Measurements from ENCODE around the gene EFCAB6.

DNA sequence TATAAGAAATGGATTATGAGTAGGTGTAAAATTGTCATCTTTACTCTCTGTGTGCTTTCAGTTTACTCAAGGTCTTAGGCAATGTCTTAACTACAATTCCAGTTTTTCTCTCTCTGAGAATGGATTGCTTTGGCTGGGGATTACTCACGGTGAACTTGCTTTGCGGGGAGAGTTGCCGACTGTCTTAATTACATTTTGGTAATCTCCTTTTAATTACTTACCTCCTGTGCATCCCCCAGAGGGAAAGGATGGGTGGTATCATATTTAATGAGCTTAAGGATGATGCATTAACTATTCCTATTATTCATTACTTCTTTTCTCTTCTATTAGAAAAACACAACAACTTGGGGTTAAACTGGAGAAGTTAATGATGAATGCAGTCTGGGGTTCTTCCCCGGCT is 240.9 kb downstream of the EFCAB6 start:
- TF ChIP-seq, protein P1, sequence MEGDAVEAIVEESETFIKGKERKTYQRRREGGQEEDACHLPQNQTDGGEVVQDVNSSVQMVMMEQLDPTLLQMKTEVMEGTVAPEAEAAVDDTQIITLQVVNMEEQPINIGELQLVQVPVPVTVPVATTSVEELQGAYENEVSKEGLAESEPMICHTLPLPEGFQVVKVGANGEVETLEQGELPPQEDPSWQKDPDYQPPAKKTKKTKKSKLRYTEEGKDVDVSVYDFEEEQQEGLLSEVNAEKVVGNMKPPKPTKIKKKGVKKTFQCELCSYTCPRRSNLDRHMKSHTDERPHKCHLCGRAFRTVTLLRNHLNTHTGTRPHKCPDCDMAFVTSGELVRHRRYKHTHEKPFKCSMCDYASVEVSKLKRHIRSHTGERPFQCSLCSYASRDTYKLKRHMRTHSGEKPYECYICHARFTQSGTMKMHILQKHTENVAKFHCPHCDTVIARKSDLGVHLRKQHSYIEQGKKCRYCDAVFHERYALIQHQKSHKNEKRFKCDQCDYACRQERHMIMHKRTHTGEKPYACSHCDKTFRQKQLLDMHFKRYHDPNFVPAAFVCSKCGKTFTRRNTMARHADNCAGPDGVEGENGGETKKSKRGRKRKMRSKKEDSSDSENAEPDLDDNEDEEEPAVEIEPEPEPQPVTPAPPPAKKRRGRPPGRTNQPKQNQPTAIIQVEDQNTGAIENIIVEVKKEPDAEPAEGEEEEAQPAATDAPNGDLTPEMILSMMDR (IDR thresholded peaks at IDR 0.05 in 2 of 3, conservative IDR thresholded peaks at IDR 0.05 in 1 of 3; ENCODE audit: borderline replicate concordance in 1 of 3, insufficient read depth in 1 of 3, low read depth in 2 of 3, low read length in 2 of 3), result no peak
- TF ChIP-seq TCF7L2 (IDR thresholded peaks at IDR 0.05; ENCODE audit: borderline replicate concordance, extremely low read depth, insufficient read depth, insufficient read length) (no peak), POLR2A (IDR thresholded peaks at IDR 0.05; ENCODE audit: borderline replicate concordance, extremely low read depth, insufficient read depth, insufficient read length) (no peak), EZH2 (IDR thresholded peaks at IDR 0.05) (no peak), POLR2AphosphoS5 (IDR thresholded peaks at IDR 0.05; ENCODE audit: low read depth, low read length) (no peak), EZH2phosphoT487 (IDR thresholded peaks at IDR 0.05; ENCODE audit: borderline replicate concordance) (no peak), RAD21 (IDR thresholded peaks at IDR 0.05; ENCODE audit: low read depth) (no peak), EGR1 (IDR thresholded peaks at IDR 0.05; ENCODE audit: low read depth) (no peak), SIN3A (IDR thresholded peaks at IDR 0.05; ENCODE audit: low read depth) (no peak), JUND (IDR thresholded peaks at IDR 0.05) (no peak)
- TF ChIP-seq, protein P2, sequence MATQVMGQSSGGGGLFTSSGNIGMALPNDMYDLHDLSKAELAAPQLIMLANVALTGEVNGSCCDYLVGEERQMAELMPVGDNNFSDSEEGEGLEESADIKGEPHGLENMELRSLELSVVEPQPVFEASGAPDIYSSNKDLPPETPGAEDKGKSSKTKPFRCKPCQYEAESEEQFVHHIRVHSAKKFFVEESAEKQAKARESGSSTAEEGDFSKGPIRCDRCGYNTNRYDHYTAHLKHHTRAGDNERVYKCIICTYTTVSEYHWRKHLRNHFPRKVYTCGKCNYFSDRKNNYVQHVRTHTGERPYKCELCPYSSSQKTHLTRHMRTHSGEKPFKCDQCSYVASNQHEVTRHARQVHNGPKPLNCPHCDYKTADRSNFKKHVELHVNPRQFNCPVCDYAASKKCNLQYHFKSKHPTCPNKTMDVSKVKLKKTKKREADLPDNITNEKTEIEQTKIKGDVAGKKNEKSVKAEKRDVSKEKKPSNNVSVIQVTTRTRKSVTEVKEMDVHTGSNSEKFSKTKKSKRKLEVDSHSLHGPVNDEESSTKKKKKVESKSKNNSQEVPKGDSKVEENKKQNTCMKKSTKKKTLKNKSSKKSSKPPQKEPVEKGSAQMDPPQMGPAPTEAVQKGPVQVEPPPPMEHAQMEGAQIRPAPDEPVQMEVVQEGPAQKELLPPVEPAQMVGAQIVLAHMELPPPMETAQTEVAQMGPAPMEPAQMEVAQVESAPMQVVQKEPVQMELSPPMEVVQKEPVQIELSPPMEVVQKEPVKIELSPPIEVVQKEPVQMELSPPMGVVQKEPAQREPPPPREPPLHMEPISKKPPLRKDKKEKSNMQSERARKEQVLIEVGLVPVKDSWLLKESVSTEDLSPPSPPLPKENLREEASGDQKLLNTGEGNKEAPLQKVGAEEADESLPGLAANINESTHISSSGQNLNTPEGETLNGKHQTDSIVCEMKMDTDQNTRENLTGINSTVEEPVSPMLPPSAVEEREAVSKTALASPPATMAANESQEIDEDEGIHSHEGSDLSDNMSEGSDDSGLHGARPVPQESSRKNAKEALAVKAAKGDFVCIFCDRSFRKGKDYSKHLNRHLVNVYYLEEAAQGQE (IDR thresholded peaks at IDR 0.05; ENCODE audit: low read depth), result no peak
